SK-N-SH treated with all-trans-retinoic acid at 6 μM for 48 hours (cell line): Measurements from ENCODE around the gene ARHGAP8.

Source experiments
- ATAC-seq: fragments of 200-7000 bp; cut with Tn5 transposase; 3 replicates; pipeline ENCODE4 v1.9.1; 2020; ENCODE audit warnings: mild to moderate bottlenecking, moderate library complexity
- ARNTL ChIP-seq: fragments of 450-650 bp; formaldehyde crosslinking; IDR thresholded peaks from 2 replicates; pipeline ENCODE4 v1.5.0; 2020; ENCODE audit warnings: low read depth, mild to moderate bottlenecking, moderate library complexity, borderline replicate concordance
- BACH2 ChIP-seq: fragments of 250-450 bp; sonication (Bioruptor Pico); IDR thresholded peaks from 2 replicates; pipeline ENCODE4 v1.9.0; 2021; ENCODE audit warnings: mild to moderate bottlenecking, borderline replicate concordance
- CREB5 ChIP-seq: fragments of 250-450 bp; sonication (Bioruptor Pico); IDR thresholded peaks from 2 replicates; pipeline ENCODE4 v1.5.1; 2020; ENCODE audit warnings: low read depth, mild to moderate bottlenecking, moderate library complexity
- CSDC2 ChIP-seq: fragments of 250-450 bp; sonication (Bioruptor Pico); IDR thresholded peaks from 2 replicates; pipeline ENCODE4 v1.5.0; 2020; ENCODE audit warnings: mild to moderate bottlenecking, moderate library complexity
- CSRNP3 ChIP-seq: fragments of 250-450 bp; sonication (Bioruptor Pico); IDR thresholded peaks from 2 replicates; pipeline ENCODE4 v1.5.1; 2021; ENCODE audit warnings: mild to moderate bottlenecking, moderate library complexity
- GLIS3 ChIP-seq: fragments of 250-450 bp; sonication (Bioruptor Pico); IDR thresholded peaks from 2 replicates; pipeline ENCODE4 v1.5.0; 2020; ENCODE audit warnings: mild to moderate bottlenecking, moderate library complexity
- ISL1 ChIP-seq: fragments of 250-450 bp; sonication (Bioruptor Pico); IDR thresholded peaks from 2 replicates; pipeline ENCODE4 v2.1.2; 2022; ENCODE audit warnings: mild to moderate bottlenecking, moderate library complexity
- OSR1 ChIP-seq: fragments of 250-450 bp; sonication (Bioruptor Pico); IDR thresholded peaks from 2 replicates; pipeline ENCODE4 v1.8.0; 2022; ENCODE audit warnings: moderate library complexity, mild to moderate bottlenecking, inconsistent platforms
- PATZ1 ChIP-seq: fragments of 250-450 bp; sonication (Bioruptor Pico); IDR thresholded peaks from 2 replicates; pipeline ENCODE4 v1.8.0; 2020; ENCODE audit warnings: mild to moderate bottlenecking, moderate library complexity, borderline replicate concordance
- POU6F1 ChIP-seq: fragments of 250-450 bp; sonication (Bioruptor Pico); IDR thresholded peaks from 2 replicates; pipeline ENCODE4 v1.8.0; 2021; ENCODE audit warnings: low read depth, mild to moderate bottlenecking, moderate library complexity, borderline replicate concordance
- PPARA ChIP-seq: fragments of 250-450 bp; sonication (Bioruptor Pico); IDR thresholded peaks from 2 replicates; pipeline ENCODE4 v1.5.0; 2020; ENCODE audit warnings: mild to moderate bottlenecking, borderline replicate concordance
- RARB ChIP-seq: fragments of 250-450 bp; sonication (Bioruptor Pico); IDR thresholded peaks from 2 replicates; pipeline ENCODE4 v1.8.0; 2021; ENCODE audit warnings: mild to moderate bottlenecking, moderate library complexity
- SNAI2 ChIP-seq: fragments of 250-450 bp; sonication (Bioruptor Pico); IDR thresholded peaks from 2 replicates; pipeline ENCODE4 v1.5.0; 2020; ENCODE audit warnings: mild to moderate bottlenecking, moderate library complexity
- TOX ChIP-seq: fragments of 250-450 bp; sonication (Bioruptor Pico); IDR thresholded peaks from 2 replicates; pipeline ENCODE4 v1.8.0; 2021; ENCODE audit warnings: mild to moderate bottlenecking, moderate library complexity, borderline replicate concordance
- TSHZ2 ChIP-seq: fragments of 250-450 bp; sonication (Bioruptor Pico); IDR thresholded peaks from 2 replicates; pipeline ENCODE4 v1.5.0; 2020; ENCODE audit warnings: mild to moderate bottlenecking, moderate library complexity
- ZC3H10 ChIP-seq: fragments of 250-450 bp; sonication (Bioruptor Pico); IDR thresholded peaks from 2 replicates; pipeline ENCODE4 v1.5.1; 2021; ENCODE audit warnings: mild to moderate bottlenecking, moderate library complexity
- ZFP3 ChIP-seq: fragments of 250-450 bp; sonication (Bioruptor Pico); IDR thresholded peaks from 2 replicates; pipeline ENCODE4 v1.5.0; 2020; ENCODE audit warnings: mild to moderate bottlenecking, moderate library complexity
- ZFP30 ChIP-seq: fragments of 450-650 bp; formaldehyde crosslinking; IDR thresholded peaks from 2 replicates; pipeline ENCODE4 v1.5.0; 2022; ENCODE audit warnings: mild to moderate bottlenecking, moderate library complexity
- ZNF565 ChIP-seq: fragments of 450-650 bp; formaldehyde crosslinking; conservative IDR thresholded peaks from 2 replicates; pipeline ENCODE4 v1.5.0; 2020; ENCODE audit warnings: low read depth, mild to moderate bottlenecking, moderate library complexity
- ZNF70 ChIP-seq: fragments of 450-650 bp; formaldehyde crosslinking; IDR thresholded peaks from 2 replicates; pipeline ENCODE4 v1.5.0; 2020; ENCODE audit warnings: mild to moderate bottlenecking, moderate library complexity
- ZNF8 ChIP-seq: fragments of 450-650 bp; formaldehyde crosslinking; IDR thresholded peaks from 2 replicates; pipeline ENCODE4 v1.5.0; 2020; ENCODE audit warnings: mild to moderate bottlenecking, moderate library complexity

The ARHGAP8 gene

GRCh38 chr22:44734278-44734677 lies 18.1 kb upstream of the ARHGAP8 start:
- ATAC-seq, result no peak
- TF ChIP-seq TOX (CRISPR knock-in tag) (no peak), PATZ1 (CRISPR knock-in tag) (no peak), OSR1 (CRISPR knock-in tag) (no peak), ISL1 (CRISPR knock-in tag) (no peak), ZFP3 (no peak), ZFP30 (CRISPR knock-in tag) (no peak), ZC3H10 (CRISPR knock-in tag) (no peak), BACH2 (CRISPR knock-in tag) (no peak), CSRNP3 (CRISPR knock-in tag) (no peak), GLIS3 (CRISPR knock-in tag) (no peak), SNAI2 (no peak), RARB (no peak)

GRCh38 chr22:44734801-44735517 lies 17.4 kb upstream of the ARHGAP8 start:
- TF ChIP-seq ZNF8 (CRISPR knock-in tag), result no peak
- TF ChIP-seq ZNF565 (CRISPR knock-in tag), result no peak
- TF ChIP-seq TSHZ2 (CRISPR knock-in tag), result no peak
- TF ChIP-seq GLIS3 (CRISPR knock-in tag), result no peak
- no peak for TF ChIP-seq ISL1 (CRISPR knock-in tag)
- TF ChIP-seq BACH2 (CRISPR knock-in tag), result no peak
- no peak for TF ChIP-seq ZFP30 (CRISPR knock-in tag)
- no peak for TF ChIP-seq ZNF70 (CRISPR knock-in tag)
- no peak for TF ChIP-seq PPARA (CRISPR knock-in tag)
- no peak for TF ChIP-seq ZC3H10 (CRISPR knock-in tag)
- TF ChIP-seq PATZ1 (CRISPR knock-in tag), result no peak
- TF ChIP-seq ARNTL (CRISPR knock-in tag), result no peak
- no peak for TF ChIP-seq POU6F1 (CRISPR knock-in tag)
- TF ChIP-seq ZFP3, result no peak
- TF ChIP-seq CSDC2 (CRISPR knock-in tag), result no peak
- TF ChIP-seq CREB5 (CRISPR knock-in tag), result no peak
- no peak for TF ChIP-seq TOX (CRISPR knock-in tag)
- no peak for TF ChIP-seq SNAI2
- no peak for ATAC-seq
